WTC11 (cell line): ENCODE measurements around the gene CD109.

Source experiments
- CTCF ChIP-seq: fragments of 200-600 bp; IDR thresholded peaks from 2 replicates; pipeline ENCODE4 v1.8.0; 2022; ENCODE audit warnings: antibody characterized with exemption
- E2F4 ChIP-seq: sonication (generic); formaldehyde crosslinking; IDR thresholded peaks from 2 replicates; pipeline ENCODE4 v1.8.1; 2022; ENCODE audit warnings: low read depth, mild to moderate bottlenecking, moderate library complexity, missing genetic modification reagents, borderline replicate concordance
- MAX ChIP-seq: sonication (generic); formaldehyde crosslinking; IDR thresholded peaks from 2 replicates; pipeline ENCODE4 v1.8.0; 2022; ENCODE audit warnings: mild to moderate bottlenecking, missing genetic modification reagents
- NFYB ChIP-seq: sonication (generic); formaldehyde crosslinking; conservative IDR thresholded peaks from 2 replicates; pipeline ENCODE4 v1.8.0; 2022; ENCODE audit warnings: low read depth, missing genetic modification reagents

- TF ChIP-seq MAX (CRISPR knock-in tag) (no peak), CTCF (no peak), E2F4 (no peak), NFYB (CRISPR knock-in tag) (no peak)
Measured at GRCh38 chr6:73706971-73707370, 11.0 kb downstream of the CD109 start.
